ENCODE data around the gene GAS5. TPM values are rescaled to one million over a fixed set of nuclear protein-coding genes. Genes with fewer than 3 reads are reported as not detected.

Gene GAS5
- total RNA-seq, 1 experiment from 2014 or later, result 112 TPM

- CTCF ChIA-PET, result no interaction called here
These were observed 1.2 kb downstream of the GAS5 start for GRCh38 chr1:173866413-173867115.

GRCh38 chr1:173865468-173866164 is 2.2 kb downstream of the GAS5 start:
- Histone ChIP-seq H3K27me3 (ENCODE audit: low read length) (no peaks in the 10 kb centered on the region), H3K79me2 (ENCODE audit: low read length) (peaks cover 29% of the 10 kb centered on the region), H3K4me3 (ENCODE audit: low read length) (peak overlapping the region; percentile 100), H3K27ac (ENCODE audit: low read length) (no peak overlapping the region), H2AFZ (ENCODE audit: low read length) (no peak overlapping the region), H3K9me3 (ENCODE audit: low read length) (no peaks in the 10 kb centered on the region), H4K20me1 (ENCODE audit: low read length) (peaks cover 44% of the 10 kb centered on the region), H3K4me2 (ENCODE audit: low read length) (peak overlapping the region; percentile 99), H3K9me2 (replicated peaks; ENCODE audit: low read length) (no peaks in the 10 kb centered on the region), H3K4me1 (ENCODE audit: insufficient read depth, low read length) (peaks cover 19% of the 10 kb centered on the region), H3K36me3 (ENCODE audit: low read depth, low read length) (peaks cover 51% of the 10 kb centered on the region), H3F3A (ENCODE audit: low read length, unreplicated experiment) (peaks cover 35% of the 10 kb centered on the region), H3K9ac (ENCODE audit: low read length) (peak overlapping the region; percentile 99)
- intact Hi-C loops (cut with micrococcal nuclease), result no loop called here
- POLR2A ChIA-PET (ENCODE audit: unreplicated experiment), result no interaction called here
- BruUV-seq (replicated peaks), result no TSS peak
- CTCF ChIA-PET, result no interaction called here
- no peak for ATAC-seq
- DNase-seq, result no peak
- TF ChIP-seq EZH2 (IDR thresholded peaks at IDR 0.05; ENCODE audit: low read length, unreplicated experiment) (no peak), CTCF (conservative IDR thresholded peaks at IDR 0.05; ENCODE audit: low read depth, low read length) (no peak), EZH2phosphoT487 (IDR thresholded peaks at IDR 0.05; ENCODE audit: borderline replicate concordance, low read length) (no peak)

More at GRCh38 chr1:173866413-173867115, 1.2 kb downstream of the GAS5 start:
- Histone ChIP-seq H3K4me1 (ENCODE audit: insufficient read depth, low read length) (peaks cover 19% of the 10 kb centered on the region), H3K4me3 (ENCODE audit: low read length) (peak overlapping the region; percentile 100), H3K4me2 (ENCODE audit: low read length) (peak overlapping the region; percentile 99), H2AFZ (ENCODE audit: low read length) (no peak overlapping the region), H3K27ac (ENCODE audit: low read length) (no peak overlapping the region), H3K36me3 (ENCODE audit: low read depth, low read length) (peaks cover 51% of the 10 kb centered on the region), H3K9me3 (ENCODE audit: low read length) (no peaks in the 10 kb centered on the region), H3F3A (ENCODE audit: low read length, unreplicated experiment) (peaks cover 35% of the 10 kb centered on the region), H3K9ac (ENCODE audit: low read length) (peak overlapping the region; percentile 99), H3K9me2 (replicated peaks; ENCODE audit: low read length) (no peaks in the 10 kb centered on the region), H3K79me2 (ENCODE audit: low read length) (peaks cover 29% of the 10 kb centered on the region), H4K20me1 (ENCODE audit: low read length) (peaks cover 44% of the 10 kb centered on the region), H3K27me3 (ENCODE audit: low read length) (no peaks in the 10 kb centered on the region)
- intact Hi-C loops (cut with micrococcal nuclease), result no loop called here
- POLR2A ChIA-PET (ENCODE audit: unreplicated experiment), result no interaction called here
- no TSS peak for BruUV-seq (replicated peaks)
- no peak for DNase-seq
- ATAC-seq, result no peak
- TF ChIP-seq EZH2phosphoT487 (IDR thresholded peaks at IDR 0.05; ENCODE audit: borderline replicate concordance, low read length), result no peak
- TF ChIP-seq CTCF (conservative IDR thresholded peaks at IDR 0.05; ENCODE audit: low read depth, low read length), result no peak
- TF ChIP-seq EZH2 (IDR thresholded peaks at IDR 0.05; ENCODE audit: low read length, unreplicated experiment), result no peak

All from PC-3 (cell line).